Femur (tissue), 1 donor: ENCODE data around the gene SFXN5.
"Not testable (repeated sequence)": the region's sequence is repeated elsewhere in the genome, so short reads cannot be mapped to it uniquely, and the experiment has no call there.

Experiments used
- DNase-seq: peaks from one replicate; pipeline ENCODE4 v3.0.0-alpha.2; 2017

SFXN5 gene

GRCh38 chr2:73071360-73072128, at the start of gene SFXN5:
Gene SFXN5 (minus strand): TSS chr2:73071712. CDS start chr2:73071705, 7 bp downstream.
- DNase-seq: peak; percentile 99

- not testable (repeated sequence) for DNase-seq
Measured at GRCh38 chr2:73119611-73120239, 48.2 kb upstream of the SFXN5 start.

- DNase-seq: no peak
Measured at GRCh38 chr2:73117441-73117840, 45.9 kb upstream of the SFXN5 start.

GRCh38 chr2:73116182-73116960, 44.9 kb upstream of the SFXN5 start:
- DNase-seq: no peak

- DNase-seq: no peak
Measured at GRCh38 chr2:73114273-73114867, 42.9 kb upstream of the SFXN5 start.

- DNase-seq: peak; percentile 86
Measured at GRCh38 chr2:73112913-73113854, 41.7 kb upstream of the SFXN5 start, which contains the start of gene RAB11FIP5. Gene RAB11FIP5 (minus strand): TSS chr2:73112948. CDS start chr2:73112777, 171 bp downstream.

- DNase-seq: peak; percentile 41
Measured at GRCh38 chr2:73112026-73112912, 40.8 kb upstream of the SFXN5 start.

GRCh38 chr2:73111073-73112025, 39.8 kb upstream of the SFXN5 start:
- peak; percentile 40 for DNase-seq

GRCh38 chr2:73110168-73111072, 38.9 kb upstream of the SFXN5 start:
- DNase-seq: no peak

GRCh38 chr2:73109431-73110167, 38.1 kb upstream of the SFXN5 start:
- DNase-seq: no peak

GRCh38 chr2:73107211-73107926, 35.9 kb upstream of the SFXN5 start:
- DNase-seq: peak; percentile 50

- no peak for DNase-seq
Measured at GRCh38 chr2:73106791-73107190, 35.3 kb upstream of the SFXN5 start.

GRCh38 chr2:73105511-73105971, 34.0 kb upstream of the SFXN5 start:
- no peak for DNase-seq

- DNase-seq: no peak
Measured at GRCh38 chr2:73104933-73105332, 33.4 kb upstream of the SFXN5 start.

- no peak for DNase-seq
Measured at GRCh38 chr2:73103018-73103542, 31.6 kb upstream of the SFXN5 start.

- no peak for DNase-seq
Measured at GRCh38 chr2:73101626-73102256, 30.2 kb upstream of the SFXN5 start.
